Breast epithelium (tissue), 3 donors: ENCODE data around the gene LCN2.

ENCODE experiments used
- CTCF ChIP-seq, 3 donors: fragments of 450-650 bp; IDR thresholded peaks; one replicate each; pipeline ENCODE4 v1.5.1; 2016 to 2017; ENCODE audit warnings: antibody characterized with exemption in 3 of 3, mild to moderate bottlenecking in 3 of 3, moderate library complexity in 3 of 3
- POLR2AphosphoS5 ChIP-seq, 3 donors: sonication (generic); formaldehyde crosslinking; IDR thresholded peaks; one replicate each; pipeline ENCODE4 v1.6.1; 2017; ENCODE audit warnings: antibody characterized with exemption in 3 of 3

DNA sequence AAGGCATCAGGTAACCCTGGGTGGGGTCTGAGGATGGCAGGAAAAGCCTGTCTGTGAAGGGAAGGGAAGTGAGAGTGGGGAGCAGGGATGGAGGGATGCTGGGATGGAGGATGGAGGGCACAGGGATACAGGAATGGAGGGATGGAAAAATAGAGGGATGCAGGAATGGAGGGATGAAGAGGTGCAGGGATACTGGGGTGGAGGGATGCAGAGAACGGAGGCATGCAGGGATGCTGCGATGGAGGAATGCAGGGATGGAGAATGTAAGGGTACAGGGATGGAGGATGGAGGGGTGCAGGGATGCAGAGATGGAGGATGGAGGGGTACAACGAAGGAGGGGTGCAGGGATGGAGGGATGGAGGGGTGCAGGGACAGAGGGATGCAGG lies 30.8 kb upstream of the LCN2 start:
- TF ChIP-seq CTCF (IDR thresholded peaks at IDR 0.05) (no peak), POLR2AphosphoS5 (IDR thresholded peaks at IDR 0.05) (no peak)
